ENCODE measurements around the gene SLC12A4. TPM values are rescaled to one million over a fixed set of nuclear protein-coding genes. Genes with fewer than 3 reads are reported as not detected.

Gene SLC12A4
- total and polyA plus RNA-seq, 4 donors: 8.0 to 37.3 (median 17.1) TPM

DNA sequence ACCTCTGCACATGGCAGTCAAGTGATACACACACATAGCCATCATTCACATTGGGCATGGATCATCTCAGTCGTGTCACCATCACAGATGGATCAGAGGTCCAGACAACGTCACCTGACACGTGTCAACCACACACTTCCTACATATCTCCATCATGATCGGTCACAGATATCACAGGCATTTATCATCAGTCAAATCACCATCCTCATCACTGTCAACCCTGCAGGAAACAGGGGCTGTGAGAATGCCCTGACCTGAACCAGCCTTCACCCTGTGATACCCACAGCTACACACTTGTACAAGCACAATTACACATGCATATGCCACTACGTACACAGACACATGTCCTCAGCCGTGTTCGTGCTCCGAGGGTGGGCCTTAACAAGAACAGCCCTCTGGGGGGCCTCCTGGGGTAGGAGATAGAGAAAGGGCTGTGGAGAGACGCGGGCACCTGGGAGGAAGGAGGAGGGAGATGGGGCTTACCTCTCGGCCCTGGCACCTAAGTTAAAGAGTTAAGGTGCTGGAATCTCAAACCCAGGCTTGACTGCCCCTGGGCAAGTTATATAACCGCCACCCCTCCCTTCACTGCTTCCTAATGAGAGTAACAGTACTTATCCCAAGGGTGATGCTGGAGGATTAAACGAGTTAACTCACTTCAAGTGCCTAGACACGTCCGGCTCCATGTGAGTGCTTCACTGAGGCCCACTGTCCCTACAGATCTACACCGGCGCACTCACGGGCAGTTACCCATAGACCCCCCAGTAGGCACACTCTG is 1.1 kb downstream of the SLC12A4 start:
- Histone ChIP-seq H3K27me3 (ENCODE audit: control insufficient read depth in 4 of 4, insufficient read depth in 4 of 4, low read length in 3 of 4) (no peaks in the 10 kb centered on the region), H3K36me3 (ENCODE audit: control insufficient read depth in 4 of 4, insufficient read depth in 3 of 4, low read depth in 1 of 4, low read length in 3 of 4) (no peaks in the 10 kb centered on the region), H3K4me3 (ENCODE audit: low read depth in 1 of 3, low read length in 3 of 3) (peak overlapping the region; percentile 66 to 82 (median 80)), H3K4me1 (ENCODE audit: control insufficient read depth in 4 of 4, insufficient read depth in 4 of 4, low read length in 3 of 4) (peaks cover 3 to 26% (median 18%) of the 10 kb centered on the region in 4 donors), H3K9ac (ENCODE audit: low read depth in 1 of 2, low read length in 2 of 2) (peak overlapping the region; percentile 57 to 88), H3K27ac (ENCODE audit: low read depth in 1 of 2, low read length in 2 of 2) (peak overlapping the region; percentile 80 to 91), H3K9me3 (ENCODE audit: control insufficient read depth in 4 of 4, low read length in 3 of 4) (no peaks in the 10 kb centered on the region)
- TF ChIP-seq JUND (IDR thresholded peaks at IDR 0.05) (no peak), FOXA2 (IDR thresholded peaks at IDR 0.05) (no peak), GABPA (IDR thresholded peaks at IDR 0.05 in 1 of 2, conservative IDR thresholded peaks at IDR 0.05 in 1 of 2) (no peak), HNF4A (conservative IDR thresholded peaks at IDR 0.05) (no peak), SP1 (IDR thresholded peaks at IDR 0.05) (no peak), FOXA1 (IDR thresholded peaks at IDR 0.05) (no peak), NR2F2 (IDR thresholded peaks at IDR 0.05) (no peak), HNF4G (IDR thresholded peaks at IDR 0.05) (no peak), RAD21 (IDR thresholded peaks at IDR 0.05) (no peak), TAF1 (conservative IDR thresholded peaks at IDR 0.05) (no peak), YY1 (IDR thresholded peaks at IDR 0.05) (no peak), RXRA (IDR thresholded peaks at IDR 0.05) (no peak)
- TF ChIP-seq, protein P1, sequence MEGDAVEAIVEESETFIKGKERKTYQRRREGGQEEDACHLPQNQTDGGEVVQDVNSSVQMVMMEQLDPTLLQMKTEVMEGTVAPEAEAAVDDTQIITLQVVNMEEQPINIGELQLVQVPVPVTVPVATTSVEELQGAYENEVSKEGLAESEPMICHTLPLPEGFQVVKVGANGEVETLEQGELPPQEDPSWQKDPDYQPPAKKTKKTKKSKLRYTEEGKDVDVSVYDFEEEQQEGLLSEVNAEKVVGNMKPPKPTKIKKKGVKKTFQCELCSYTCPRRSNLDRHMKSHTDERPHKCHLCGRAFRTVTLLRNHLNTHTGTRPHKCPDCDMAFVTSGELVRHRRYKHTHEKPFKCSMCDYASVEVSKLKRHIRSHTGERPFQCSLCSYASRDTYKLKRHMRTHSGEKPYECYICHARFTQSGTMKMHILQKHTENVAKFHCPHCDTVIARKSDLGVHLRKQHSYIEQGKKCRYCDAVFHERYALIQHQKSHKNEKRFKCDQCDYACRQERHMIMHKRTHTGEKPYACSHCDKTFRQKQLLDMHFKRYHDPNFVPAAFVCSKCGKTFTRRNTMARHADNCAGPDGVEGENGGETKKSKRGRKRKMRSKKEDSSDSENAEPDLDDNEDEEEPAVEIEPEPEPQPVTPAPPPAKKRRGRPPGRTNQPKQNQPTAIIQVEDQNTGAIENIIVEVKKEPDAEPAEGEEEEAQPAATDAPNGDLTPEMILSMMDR (IDR thresholded peaks at IDR 0.05; ENCODE audit: low read depth, low read length, missing input control): no peak
- TF ChIP-seq, protein P2, sequence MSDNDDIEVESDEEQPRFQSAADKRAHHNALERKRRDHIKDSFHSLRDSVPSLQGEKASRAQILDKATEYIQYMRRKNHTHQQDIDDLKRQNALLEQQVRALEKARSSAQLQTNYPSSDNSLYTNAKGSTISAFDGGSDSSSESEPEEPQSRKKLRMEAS (IDR thresholded peaks at IDR 0.05): no peak
- TF ChIP-seq, protein P3, sequence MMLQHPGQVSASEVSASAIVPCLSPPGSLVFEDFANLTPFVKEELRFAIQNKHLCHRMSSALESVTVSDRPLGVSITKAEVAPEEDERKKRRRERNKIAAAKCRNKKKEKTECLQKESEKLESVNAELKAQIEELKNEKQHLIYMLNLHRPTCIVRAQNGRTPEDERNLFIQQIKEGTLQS (IDR thresholded peaks at IDR 0.05): no peak
- TF ChIP-seq, protein P4, sequence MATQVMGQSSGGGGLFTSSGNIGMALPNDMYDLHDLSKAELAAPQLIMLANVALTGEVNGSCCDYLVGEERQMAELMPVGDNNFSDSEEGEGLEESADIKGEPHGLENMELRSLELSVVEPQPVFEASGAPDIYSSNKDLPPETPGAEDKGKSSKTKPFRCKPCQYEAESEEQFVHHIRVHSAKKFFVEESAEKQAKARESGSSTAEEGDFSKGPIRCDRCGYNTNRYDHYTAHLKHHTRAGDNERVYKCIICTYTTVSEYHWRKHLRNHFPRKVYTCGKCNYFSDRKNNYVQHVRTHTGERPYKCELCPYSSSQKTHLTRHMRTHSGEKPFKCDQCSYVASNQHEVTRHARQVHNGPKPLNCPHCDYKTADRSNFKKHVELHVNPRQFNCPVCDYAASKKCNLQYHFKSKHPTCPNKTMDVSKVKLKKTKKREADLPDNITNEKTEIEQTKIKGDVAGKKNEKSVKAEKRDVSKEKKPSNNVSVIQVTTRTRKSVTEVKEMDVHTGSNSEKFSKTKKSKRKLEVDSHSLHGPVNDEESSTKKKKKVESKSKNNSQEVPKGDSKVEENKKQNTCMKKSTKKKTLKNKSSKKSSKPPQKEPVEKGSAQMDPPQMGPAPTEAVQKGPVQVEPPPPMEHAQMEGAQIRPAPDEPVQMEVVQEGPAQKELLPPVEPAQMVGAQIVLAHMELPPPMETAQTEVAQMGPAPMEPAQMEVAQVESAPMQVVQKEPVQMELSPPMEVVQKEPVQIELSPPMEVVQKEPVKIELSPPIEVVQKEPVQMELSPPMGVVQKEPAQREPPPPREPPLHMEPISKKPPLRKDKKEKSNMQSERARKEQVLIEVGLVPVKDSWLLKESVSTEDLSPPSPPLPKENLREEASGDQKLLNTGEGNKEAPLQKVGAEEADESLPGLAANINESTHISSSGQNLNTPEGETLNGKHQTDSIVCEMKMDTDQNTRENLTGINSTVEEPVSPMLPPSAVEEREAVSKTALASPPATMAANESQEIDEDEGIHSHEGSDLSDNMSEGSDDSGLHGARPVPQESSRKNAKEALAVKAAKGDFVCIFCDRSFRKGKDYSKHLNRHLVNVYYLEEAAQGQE (IDR thresholded peaks at IDR 0.05): no peak
- TF ChIP-seq, protein P5, sequence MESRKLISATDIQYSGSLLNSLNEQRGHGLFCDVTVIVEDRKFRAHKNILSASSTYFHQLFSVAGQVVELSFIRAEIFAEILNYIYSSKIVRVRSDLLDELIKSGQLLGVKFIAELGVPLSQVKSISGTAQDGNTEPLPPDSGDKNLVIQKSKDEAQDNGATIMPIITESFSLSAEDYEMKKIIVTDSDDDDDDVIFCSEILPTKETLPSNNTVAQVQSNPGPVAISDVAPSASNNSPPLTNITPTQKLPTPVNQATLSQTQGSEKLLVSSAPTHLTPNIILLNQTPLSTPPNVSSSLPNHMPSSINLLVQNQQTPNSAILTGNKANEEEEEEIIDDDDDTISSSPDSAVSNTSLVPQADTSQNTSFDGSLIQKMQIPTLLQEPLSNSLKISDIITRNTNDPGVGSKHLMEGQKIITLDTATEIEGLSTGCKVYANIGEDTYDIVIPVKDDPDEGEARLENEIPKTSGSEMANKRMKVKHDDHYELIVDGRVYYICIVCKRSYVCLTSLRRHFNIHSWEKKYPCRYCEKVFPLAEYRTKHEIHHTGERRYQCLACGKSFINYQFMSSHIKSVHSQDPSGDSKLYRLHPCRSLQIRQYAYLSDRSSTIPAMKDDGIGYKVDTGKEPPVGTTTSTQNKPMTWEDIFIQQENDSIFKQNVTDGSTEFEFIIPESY (IDR thresholded peaks at IDR 0.05): no peak
- no peak for DNase-seq (ENCODE audit: low spot score)
- WGBS: 54% methylated on average over 18 of the region's 18 CpGs

All from liver (tissue), 9 donors.